Erythroblast (primary cell): ENCODE results near the gene SRF.

ENCODE experiments used
- GATA1 ChIP-seq: IDR thresholded peaks from 2 replicates; pipeline ENCODE4 v1.6.1; 2011; ENCODE audit warnings: low read depth, mild to moderate bottlenecking, control low read depth, low read length, moderate library complexity
- POLR2A ChIP-seq: IDR thresholded peaks from 2 replicates; pipeline ENCODE4 v1.6.1; 2011; ENCODE audit warnings: mild to moderate bottlenecking, low read length

GRCh38 chr6:43180058-43180457, 9.0 kb downstream of the SRF start:
- TF ChIP-seq POLR2A = no peak
- no peak for TF ChIP-seq GATA1
